GM12873 (cell line): ENCODE data around the gene SMPX.

Experiments used
- CTCF ChIP-seq: IDR thresholded peaks from 2 replicates; pipeline ENCODE4 v1.5.1; 2012; ENCODE audit warnings: low read depth, mild to moderate bottlenecking, moderate library complexity, low read length, control low read depth; ENCODE audit not compliant: insufficient read depth; ENCODE audit errors: missing control alignments

The SMPX gene

GRCh38 chrX:21656587-21657317 is 101.2 kb downstream of the SMPX start:
- TF ChIP-seq CTCF = no peak
